H9 (cell line): ENCODE results near the gene NSF. TPM values are rescaled to one million over a fixed set of nuclear protein-coding genes. Genes with fewer than 3 reads are reported as not detected.
"Not testable (repeated sequence)": the region's sequence is repeated elsewhere in the genome, so short reads cannot be mapped to it uniquely, and the experiment has no call there.

Experiments
- DNase-seq: peaks from one replicate; pipeline ENCODE4 v3.0.0-alpha.2; 2017
- H2AFZ ChIP-seq: one replicate; pipeline ENCODE4 v1.6.1; 2013; ENCODE audit warnings: mild to moderate bottlenecking, low read length, control low read depth, moderate library complexity
- H2AK5ac ChIP-seq: 2 replicates; pipeline ENCODE4 v1.6.1; 2013; ENCODE audit warnings: low read length, control low read depth, mixed read lengths; ENCODE audit not compliant: insufficient read length
- H2BK120ac ChIP-seq: one replicate; pipeline ENCODE4 v1.6.1; 2013; ENCODE audit warnings: low read depth, mild to moderate bottlenecking, low read length, control low read depth, inconsistent platforms; ENCODE audit not compliant: poor library complexity, severe bottlenecking
- H2BK12ac ChIP-seq: 2 replicates; pipeline ENCODE4 v1.6.1; 2013; ENCODE audit warnings: low read length, control low read depth, mixed read lengths, low read depth; ENCODE audit not compliant: insufficient read length
- H2BK15ac ChIP-seq: 2 replicates; pipeline ENCODE4 v1.6.1; 2013; ENCODE audit warnings: low read depth, low read length, control low read depth
- H2BK20ac ChIP-seq: one replicate; pipeline ENCODE4 v1.6.1; 2013; ENCODE audit warnings: low read depth, mild to moderate bottlenecking, low read length, control low read depth, inconsistent platforms; ENCODE audit not compliant: poor library complexity, severe bottlenecking
- H2BK5ac ChIP-seq: 2 replicates; pipeline ENCODE4 v1.6.1; 2013; ENCODE audit warnings: low read length, control low read depth, mixed read lengths; ENCODE audit not compliant: insufficient read length
- H3K14ac ChIP-seq: 2 replicates; pipeline ENCODE4 v1.6.1; 2013; ENCODE audit warnings: low read length, control low read depth; ENCODE audit not compliant: insufficient read depth
- H3K18ac ChIP-seq: 2 replicates; pipeline ENCODE4 v1.6.1; 2013; ENCODE audit warnings: low read depth, mild to moderate bottlenecking, mixed read lengths, low read length, control low read depth; ENCODE audit not compliant: insufficient read length
- H3K23ac ChIP-seq: 2 replicates; pipeline ENCODE4 v1.6.1; 2013; ENCODE audit warnings: low read length, control low read depth, mixed read lengths, low read depth; ENCODE audit not compliant: insufficient read length
- H3K23me2 ChIP-seq: 2 replicates; pipeline ENCODE4 v1.6.1; 2013; ENCODE audit warnings: low read depth, mild to moderate bottlenecking, mixed read lengths, low read length, control low read depth; ENCODE audit not compliant: insufficient read length, poor library complexity, severe bottlenecking
- H3K27ac ChIP-seq: 2 replicates; pipeline ENCODE4 v1.5.1; 2013; ENCODE audit warnings: low read length, control low read depth, mixed read lengths, low read depth; ENCODE audit not compliant: insufficient read length
- H3K27me3 ChIP-seq: 2 replicates; pipeline ENCODE4 v1.6.1; 2013; ENCODE audit warnings: low read length, control low read depth, inconsistent platforms; ENCODE audit not compliant: insufficient read depth
- H3K4ac ChIP-seq: 2 replicates; pipeline ENCODE4 v1.6.1; 2013; ENCODE audit warnings: low read depth, mild to moderate bottlenecking, control low read depth, inconsistent platforms, low read length, moderate library complexity
- H3K4me1 ChIP-seq: 2 replicates; pipeline ENCODE4 v1.6.1; 2013; ENCODE audit warnings: low read length, control low read depth, inconsistent platforms; ENCODE audit not compliant: insufficient read depth
- H3K4me2 ChIP-seq: 2 replicates; pipeline ENCODE4 v1.6.1; 2013; ENCODE audit warnings: low read length, control low read depth, mixed read lengths; ENCODE audit not compliant: insufficient read length, insufficient read depth
- H3K56ac ChIP-seq: 2 replicates; pipeline ENCODE4 v1.6.1; 2013; ENCODE audit warnings: low read depth, mild to moderate bottlenecking, mixed read lengths, low read length, control low read depth; ENCODE audit not compliant: insufficient read length
- H3K79me1 ChIP-seq: 2 replicates; pipeline ENCODE4 v1.6.1; 2013; ENCODE audit warnings: low read depth, mild to moderate bottlenecking, moderate library complexity, low read length, control low read depth, inconsistent platforms; ENCODE audit not compliant: insufficient read depth, poor library complexity, severe bottlenecking
- H3K79me2 ChIP-seq: 2 replicates; pipeline ENCODE4 v1.6.1; 2013; ENCODE audit warnings: low read length, control low read depth, inconsistent platforms; ENCODE audit not compliant: insufficient read depth
- H3K9ac ChIP-seq: 2 replicates; pipeline ENCODE4 v1.6.1; 2013; ENCODE audit warnings: low read length, control low read depth, mixed read lengths; ENCODE audit not compliant: insufficient read length; ENCODE audit errors: extremely low read depth
- H3K9me3 ChIP-seq: one replicate; pipeline ENCODE4 v1.6.1; 2013; ENCODE audit warnings: low read depth, low read length, inconsistent platforms; ENCODE audit not compliant: control insufficient read depth
- H3T11ph ChIP-seq: one replicate; pipeline ENCODE4 v1.6.1; 2013; ENCODE audit warnings: mild to moderate bottlenecking, low read length, control low read depth, inconsistent platforms
- H4K20me1 ChIP-seq: one replicate; pipeline ENCODE4 v1.6.1; 2013; ENCODE audit not compliant: control insufficient read depth, insufficient read length, insufficient read depth
- H4K5ac ChIP-seq: 2 replicates; pipeline ENCODE4 v1.6.1; 2013; ENCODE audit warnings: low read depth, mild to moderate bottlenecking, mixed read lengths, low read length, control low read depth; ENCODE audit not compliant: insufficient read length
- H4K8ac ChIP-seq: replicated peaks from 2 replicates; pipeline ENCODE4 v1.6.1; 2013; ENCODE audit warnings: low read length, control low read depth, mixed read lengths, low read depth; ENCODE audit not compliant: insufficient read length
- H4K91ac ChIP-seq: 2 replicates; pipeline ENCODE4 v1.6.1; 2013; ENCODE audit warnings: low read depth, mild to moderate bottlenecking, moderate library complexity, mixed read lengths, low read length, control low read depth; ENCODE audit not compliant: insufficient read length
- H3K27ac Mint-ChIP-seq, 3 experiments: 2 replicates in 2 of 3; 3 replicates in 1 of 3; pipeline ENCODE4 v1.8.0; 2020 to 2021; ENCODE audit warnings: mixed read lengths in 3 of 3, mild to moderate bottlenecking in 1 of 3, moderate library complexity in 1 of 3
- H3K27me3 Mint-ChIP-seq: 2 replicates; pipeline ENCODE4 v1.8.0; 2021; ENCODE audit warnings: low read depth, mild to moderate bottlenecking, moderate library complexity, mixed read lengths
- H3K36me3 Mint-ChIP-seq, 3 experiments: 2 replicates in 2 of 3; 3 replicates in 1 of 3; pipeline ENCODE4 v1.8.0; 2020 to 2021; ENCODE audit warnings: low read depth in 3 of 3, mixed read lengths in 3 of 3; ENCODE audit not compliant: insufficient read depth in 1 of 3
- H3K4me1 Mint-ChIP-seq, 2 experiments: 2 replicates each; pipeline ENCODE4 v1.8.0; 2020; ENCODE audit warnings: mixed read lengths in 2 of 2
- H3K4me3 Mint-ChIP-seq, 2 experiments: 2 replicates in 1 of 2; 3 replicates in 1 of 2; pipeline ENCODE4 v1.8.0; 2020 to 2021; ENCODE audit warnings: mild to moderate bottlenecking in 2 of 2, mixed read lengths in 2 of 2, moderate library complexity in 1 of 2
- H3K9me3 Mint-ChIP-seq, 2 experiments: 2 replicates in 1 of 2; 3 replicates in 1 of 2; pipeline ENCODE4 v1.8.0; 2020; ENCODE audit warnings: mild to moderate bottlenecking in 2 of 2, mixed read lengths in 2 of 2, moderate library complexity in 1 of 2
- WGBS: extraction: QIAGEN DNeasy Blood & Tissue Kit; methylation state at CpG from one replicate; pipeline ENCODE4 v1.1.7; 2013; ENCODE audit warnings: missing lambda C conversion rate, low lambda C conversion rate, mixed read lengths; ENCODE audit not compliant: insufficient read length; ENCODE audit errors: extremely low coverage; 5-methylcytosine and 5-hydroxymethylcytosine counted together
- total RNA-seq: library from RNA; stranded (reverse); gene quantifications from 2 replicates; pipeline ENCODE4 v1.2.1, GENCODE V29; 2021

Gene NSF
- total RNA-seq, 1 experiment from 2014 or later: 36.4 TPM

DNA sequence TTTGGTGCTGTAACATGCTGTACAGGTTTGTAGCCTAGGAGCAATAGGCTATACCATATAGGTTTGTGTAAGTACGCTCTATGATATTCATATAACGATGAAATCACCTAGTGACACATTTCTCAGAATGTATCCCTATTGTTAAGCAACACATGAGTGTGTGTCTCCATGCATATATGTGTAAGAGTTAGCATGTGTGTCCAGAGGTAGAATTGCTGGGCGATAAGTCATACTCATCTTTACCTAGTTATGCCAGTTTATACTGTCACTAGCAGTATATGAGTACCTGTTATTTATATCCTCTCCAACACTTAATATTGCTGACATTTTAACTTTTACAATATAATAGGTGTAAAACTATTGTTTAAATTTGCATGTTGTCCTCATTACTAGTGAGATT is 10.3 kb downstream of the NSF start:
- not testable (repeated sequence) for H3T11ph ChIP-seq, H2BK5ac ChIP-seq, H3K9me3 Mint-ChIP-seq, H4K8ac ChIP-seq, H3K79me2 ChIP-seq, H3K23ac ChIP-seq, H3K23me2 ChIP-seq, H2BK15ac ChIP-seq, H3K4me1 ChIP-seq, H3K4me2 ChIP-seq, H3K27me3 ChIP-seq, H3K36me3 Mint-ChIP-seq, H3K27ac ChIP-seq, H3K79me1 ChIP-seq, H4K91ac ChIP-seq, H3K9me3 ChIP-seq, H3K56ac ChIP-seq, H2BK20ac ChIP-seq, H3K14ac ChIP-seq, H3K4me3 Mint-ChIP-seq, H4K20me1 ChIP-seq, H2AK5ac ChIP-seq, H3K4ac ChIP-seq, DNase-seq, H3K27ac Mint-ChIP-seq, H3K18ac ChIP-seq, H3K9ac ChIP-seq, H2BK12ac ChIP-seq, H3K27me3 Mint-ChIP-seq, H4K5ac ChIP-seq, H2BK120ac ChIP-seq, H2AFZ ChIP-seq, H3K4me1 Mint-ChIP-seq
- no CpG with 5 or more reads among the region's 3 CpGs for WGBS

DNA sequence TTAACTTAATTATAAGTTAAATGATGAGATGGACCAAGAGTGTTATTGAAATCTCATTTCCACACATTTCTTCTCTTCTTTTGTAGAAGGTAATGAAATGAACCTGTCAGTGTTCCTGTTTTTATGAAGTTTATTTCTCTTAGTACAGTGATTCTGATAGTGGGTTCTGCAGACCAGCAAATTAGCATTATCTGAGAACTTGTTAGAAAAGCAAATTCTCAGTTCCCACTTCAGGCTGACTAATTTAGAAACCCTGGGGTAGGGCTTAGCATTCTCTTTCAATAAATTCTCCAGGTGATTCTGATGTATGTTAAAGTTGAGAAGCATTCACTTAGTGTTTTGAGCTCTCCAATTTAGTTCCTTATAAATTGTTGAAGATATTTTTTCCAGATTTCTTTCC is 12.7 kb downstream of the NSF start:
- not testable (repeated sequence) for H3K79me2 ChIP-seq, H4K8ac ChIP-seq, H3K23ac ChIP-seq, H4K91ac ChIP-seq, H3T11ph ChIP-seq, H3K4me2 ChIP-seq, H3K4me3 Mint-ChIP-seq, H3K14ac ChIP-seq, H4K5ac ChIP-seq, H3K27ac ChIP-seq, H2BK15ac ChIP-seq, H3K79me1 ChIP-seq, DNase-seq, H2BK12ac ChIP-seq, H2AK5ac ChIP-seq, H2AFZ ChIP-seq, H3K9me3 Mint-ChIP-seq, H4K20me1 ChIP-seq, H2BK5ac ChIP-seq, H3K27ac Mint-ChIP-seq, H3K18ac ChIP-seq, H3K36me3 Mint-ChIP-seq, H3K27me3 ChIP-seq, H3K56ac ChIP-seq, H3K23me2 ChIP-seq, H3K4me1 ChIP-seq, H3K9me3 ChIP-seq, H3K27me3 Mint-ChIP-seq, H3K9ac ChIP-seq, H3K4ac ChIP-seq, H3K4me1 Mint-ChIP-seq, H2BK20ac ChIP-seq, H2BK120ac ChIP-seq

DNA sequence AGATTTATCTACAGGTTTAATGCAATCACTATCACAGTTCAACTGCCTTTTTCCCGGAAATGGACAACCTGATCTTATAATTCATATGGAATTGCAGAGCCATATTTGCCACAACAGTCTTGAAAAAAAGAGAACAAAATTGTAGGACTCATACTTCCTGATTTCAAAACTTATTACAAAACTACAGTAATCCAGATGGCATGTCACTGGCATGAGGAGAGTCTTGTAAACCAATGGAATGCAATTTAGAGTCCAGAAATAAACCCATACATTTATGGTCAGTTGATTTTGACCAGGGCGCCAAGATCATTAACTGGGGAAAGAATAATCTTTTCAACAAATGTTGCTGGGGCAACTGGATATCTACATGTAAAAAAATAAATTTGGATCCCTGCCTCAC is 20.8 kb downstream of the NSF start:
- H3T11ph ChIP-seq, H2AFZ ChIP-seq, H3K4me1 Mint-ChIP-seq, H3K36me3 Mint-ChIP-seq, H3K27ac Mint-ChIP-seq, H3K4me2 ChIP-seq, H3K27me3 Mint-ChIP-seq, H3K18ac ChIP-seq, H3K27me3 ChIP-seq, H2BK5ac ChIP-seq, H3K27ac ChIP-seq, H3K9ac ChIP-seq, H4K20me1 ChIP-seq, H3K14ac ChIP-seq, H3K4ac ChIP-seq, DNase-seq, H3K23me2 ChIP-seq, H2BK120ac ChIP-seq, H4K5ac ChIP-seq, H3K79me2 ChIP-seq, H3K9me3 Mint-ChIP-seq, H4K8ac ChIP-seq, H2BK12ac ChIP-seq, H4K91ac ChIP-seq, H2BK15ac ChIP-seq, H3K4me3 Mint-ChIP-seq, H2BK20ac ChIP-seq, H2AK5ac ChIP-seq, H3K4me1 ChIP-seq, H3K23ac ChIP-seq, H3K79me1 ChIP-seq, H3K9me3 ChIP-seq, H3K56ac ChIP-seq: not testable (repeated sequence)
- no CpG with 5 or more reads among the region's 2 CpGs for WGBS
